Lung (tissue), 12 donors: ENCODE data around the gene FOXP4. TPM values are rescaled to one million over a fixed set of nuclear protein-coding genes. Genes with fewer than 3 reads are reported as not detected.

Source experiments
- ATAC-seq: fragments of 200-7000 bp; cut with Tn5 transposase; one replicate; pipeline ENCODE4 v1.9.1; 2020; ENCODE audit warnings: moderate number of reproducible peaks; ENCODE audit not compliant: insufficient read depth, low FRiP score
- DNase-seq, 3 donors: peaks; one replicate each; pipeline ENCODE4 v3.0.0-alpha.2; 2013 to 2017
- H3K27ac ChIP-seq, 2 donors: one replicate each; pipeline ENCODE4 v1.5.1; 2013; ENCODE audit warnings: mild to moderate bottlenecking in 2 of 2, moderate library complexity in 2 of 2, control low read depth in 1 of 2, inconsistent platforms in 1 of 2, low read depth in 1 of 2, low read length in 1 of 2
- H3K27me3 ChIP-seq, 3 donors: one replicate each; pipeline ENCODE4 v1.5.1; 2013; ENCODE audit warnings: low read length in 2 of 3; ENCODE audit not compliant: control insufficient read depth in 3 of 3, insufficient read depth in 3 of 3
- H3K36me3 ChIP-seq, 4 donors: one replicate each; pipeline ENCODE4 v1.5.1; 2013; ENCODE audit warnings: low read length in 4 of 4, mild to moderate bottlenecking in 1 of 4, moderate library complexity in 1 of 4; ENCODE audit not compliant: control insufficient read depth in 4 of 4, insufficient read depth in 4 of 4
- H3K4me1 ChIP-seq, 5 donors: one replicate each; pipeline ENCODE4 v1.5.1; 2013; ENCODE audit warnings: low read length in 5 of 5, mild to moderate bottlenecking in 2 of 5, moderate library complexity in 1 of 5; ENCODE audit not compliant: control insufficient read depth in 5 of 5, insufficient read depth in 5 of 5
- H3K4me3 ChIP-seq: one replicate; pipeline ENCODE4 v1.5.1; 2013; ENCODE audit warnings: mild to moderate bottlenecking, control low read depth, moderate library complexity
- H3K9ac ChIP-seq, 2 donors: one replicate each; pipeline ENCODE4 v1.5.1; 2013; ENCODE audit warnings: low read length in 2 of 2, control low read depth in 1 of 2; ENCODE audit not compliant: insufficient read depth in 1 of 2
- H3K9me3 ChIP-seq, 4 donors: one replicate each; pipeline ENCODE4 v1.5.1; 2013; ENCODE audit warnings: low read length in 3 of 4, mild to moderate bottlenecking in 1 of 4, moderate library complexity in 1 of 4; ENCODE audit not compliant: control insufficient read depth in 4 of 4, insufficient read depth in 3 of 4
- CTCF ChIP-seq: IDR thresholded peaks from 2 replicates; pipeline ENCODE4 v1.5.1; 2012; ENCODE audit warnings: mild to moderate bottlenecking; ENCODE audit errors: control extremely low read depth, extremely low read depth
- WGBS, 2 donors: extraction: QIAGEN DNeasy Blood & Tissue Kit; methylation state at CpG; one replicate each; pipeline ENCODE4 v1.1.7; 2013; 5-methylcytosine and 5-hydroxymethylcytosine counted together
- polyA plus RNA-seq, 2 donors: library from polyadenylated mRNA; stranded (reverse); fragments of 200-250 nt; gene quantifications; one replicate each; pipeline ENCODE4 v1.2.1, GENCODE V29; 2013
- total RNA-seq, 2 donors: library from RNA; depleted of rRNA in 1 of 2; stranded (reverse); fragments of >200 nt in 1 of 2; gene quantifications; one replicate each; pipeline ENCODE4 v1.2.1, GENCODE V29; 2014 to 2021
- donor health status: control.
- donor health status: control.
- donor health status: Bipolar disorder and iron deficiency.
- donor health status: healthy.
- donor health status: DM: yes; HTN: yes; CAD: no.

FOXP4 gene
- total and polyA plus RNA-seq, 4 donors: 12.8 to 35.0 (median 22.2) TPM

- H3K36me3 ChIP-seq: peaks cover 0 to 5% (median 1%) of the 10 kb centered on the region in 4 donors
- peak; percentile 29 for ATAC-seq
These were observed 30.5 kb downstream of the FOXP4 start for GRCh38 chr6:41576667-41577066.

GRCh38 chr6:41577356-41578216 is 31.4 kb downstream of the FOXP4 start:
- Histone ChIP-seq H3K4me3 (no peak overlapping the region), H3K27ac (peak overlapping the region in 1 of 2 donors; percentile 2), H3K27me3 (no peaks in the 10 kb centered on the region), H3K36me3 (peaks cover 0 to 8% (median 1%) of the 10 kb centered on the region in 4 donors), H3K9ac (peak overlapping the region in 1 of 2 donors; percentile 40), H3K4me1 (peaks cover 0 to 21% (median 13%) of the 10 kb centered on the region in 5 donors), H3K9me3 (no peaks in the 10 kb centered on the region)
- WGBS, 2 donors: 64 to 70% methylated on average over 5 of the region's 5 CpGs
- ATAC-seq (peak; percentile 43), DNase-seq (peak; percentile 45 to 65 (median 47))
- no peak for TF ChIP-seq CTCF

More at GRCh38 chr6:41576667-41577066, 30.5 kb downstream of the FOXP4 start:
- no peaks in the 10 kb centered on the region for H3K9me3 ChIP-seq
- H3K4me1 ChIP-seq: peaks cover 0 to 21% (median 15%) of the 10 kb centered on the region in 5 donors
- H3K27me3 ChIP-seq: no peaks in the 10 kb centered on the region
- WGBS, 2 donors: 69 to 82% methylated on average over 4 of the region's 4 CpGs
- no peak for DNase-seq
- TF ChIP-seq CTCF: no peak
- no peak overlapping the region for H3K9ac ChIP-seq
- H3K4me3 ChIP-seq: no peak overlapping the region
- H3K27ac ChIP-seq: no peak overlapping the region

- no peak for TF ChIP-seq CTCF
- WGBS, 2 donors: 29 to 35% methylated on average over 9 to 10 of the region's 10 CpGs
- H3K9ac ChIP-seq: peak overlapping the region in 1 of 2 donors; percentile 40
- peak; percentile 83 to 92 (median 89) for DNase-seq
- H3K36me3 ChIP-seq: peaks cover 0 to 9% (median 1%) of the 10 kb centered on the region in 4 donors
- no peak for ATAC-seq
- H3K27me3 ChIP-seq: no peaks in the 10 kb centered on the region
- no peak overlapping the region for H3K4me3 ChIP-seq
- H3K27ac ChIP-seq: peak overlapping the region in 1 of 2 donors; percentile 2
- no peaks in the 10 kb centered on the region for H3K9me3 ChIP-seq
- H3K4me1 ChIP-seq: peaks cover 0 to 21% (median 13%) of the 10 kb centered on the region in 5 donors
These were observed 32.3 kb downstream of the FOXP4 start for GRCh38 chr6:41578217-41579087.
